Keratinocyte (primary cell): ENCODE data around the gene DCP2. TPM values are rescaled to one million over a fixed set of nuclear protein-coding genes. Genes with fewer than 3 reads are reported as not detected.

Source experiments
- DNase-seq: peaks from one replicate; pipeline ENCODE4 v3.0.0-alpha.2; 2011; ENCODE audit warnings: low read depth, missing footprints, low spot score
- FAIRE-seq: peaks from 2 replicates; lab custom pipeline; 2011; peaks lifted over from hg19 to GRCh38; lab: Jason Lieb, UNC
- H2AFZ ChIP-seq: 2 replicates; pipeline ENCODE4 v1.6.0; 2012; ENCODE audit warnings: low read length, control low read depth, inconsistent platforms; ENCODE audit not compliant: control insufficient read depth
- H3K27ac ChIP-seq: 2 replicates; pipeline ENCODE4 v1.5.1; 2011; ENCODE audit warnings: low read length; ENCODE audit not compliant: control insufficient read depth, insufficient read depth
- H3K27me3 ChIP-seq: 3 replicates; pipeline ENCODE4 v1.6.0; 2011; ENCODE audit warnings: low read length; ENCODE audit not compliant: control insufficient read depth, insufficient read depth; ENCODE audit errors: extremely low read depth
- H3K36me3 ChIP-seq, 2 experiments: 2 replicates in 1 of 2; 3 replicates in 1 of 2; pipeline ENCODE4 v1.5.1; 2011; ENCODE audit warnings: low read length in 2 of 2, mild to moderate bottlenecking in 1 of 2; ENCODE audit not compliant: control insufficient read depth in 2 of 2, insufficient read depth in 2 of 2; ENCODE audit errors: extremely low read depth in 1 of 2
- H3K4me1 ChIP-seq: 3 replicates; pipeline ENCODE4 v1.5.1; 2011; ENCODE audit warnings: low read length; ENCODE audit not compliant: control insufficient read depth, insufficient read depth; ENCODE audit errors: extremely low read depth
- H3K4me2 ChIP-seq: 3 replicates; pipeline ENCODE4 v1.6.0; 2011; ENCODE audit warnings: low read depth, low read length; ENCODE audit not compliant: control insufficient read depth, insufficient read depth; ENCODE audit errors: extremely low read depth
- H3K4me3 ChIP-seq, 3 experiments: fragments of 200-600 bp in 1 of 3; sonication (generic) in 1 of 3; 2 replicates in 2 of 3; 3 replicates in 1 of 3; pipeline ENCODE4 v1.5.1; 2011 to 2016; ENCODE audit warnings: low read length in 3 of 3, mild to moderate bottlenecking in 3 of 3, control low read depth in 2 of 3, inconsistent platforms in 1 of 3, low read depth in 1 of 3, mixed read lengths in 1 of 3, mixed run types in 1 of 3, moderate library complexity in 1 of 3; ENCODE audit not compliant: control insufficient read depth in 2 of 3, insufficient read depth in 2 of 3; ENCODE audit errors: extremely low read depth in 1 of 3
- H3K79me2 ChIP-seq: 2 replicates; pipeline ENCODE4 v1.6.0; 2012; ENCODE audit warnings: low read length; ENCODE audit not compliant: control insufficient read depth, insufficient read depth
- H3K9ac ChIP-seq: 3 replicates; pipeline ENCODE4 v1.6.0; 2011; ENCODE audit warnings: low read length; ENCODE audit not compliant: control insufficient read depth, insufficient read depth; ENCODE audit errors: extremely low read depth
- H3K9me1 ChIP-seq: 3 replicates; pipeline ENCODE4 v1.6.0; 2011; ENCODE audit warnings: low read length; ENCODE audit not compliant: control insufficient read depth, insufficient read depth; ENCODE audit errors: extremely low read depth
- H3K9me3 ChIP-seq: 2 replicates; pipeline ENCODE4 v1.5.1; 2012; ENCODE audit warnings: low read depth, low read length; ENCODE audit not compliant: control insufficient read depth
- H4K20me1 ChIP-seq: 3 replicates; pipeline ENCODE4 v1.6.0; 2011; ENCODE audit warnings: low read length; ENCODE audit not compliant: control insufficient read depth, insufficient read depth; ENCODE audit errors: extremely low read depth
- CTCF ChIP-seq, 3 experiments: IDR thresholded peaks in 1 of 3; conservative IDR thresholded peaks in 1 of 3; optimal IDR thresholded peaks in 1 of 3; 2 replicates in 2 of 3; 3 replicates in 1 of 3; pipeline versions ENCODE3 to v1.5.1; 2011; ENCODE audit warnings: low read length in 3 of 3, mild to moderate bottlenecking in 3 of 3, moderate library complexity in 2 of 3, control low read depth in 1 of 3, inconsistent platforms in 1 of 3; ENCODE audit not compliant: insufficient read depth in 2 of 3; ENCODE audit errors: extremely low read depth in 1 of 3
- EZH2 ChIP-seq: IDR thresholded peaks from one replicate; pipeline ENCODE4 v1.6.1; 2012; ENCODE audit warnings: inconsistent platforms, mild to moderate bottlenecking, low read length, moderate library complexity
- dilution Hi-C: fragments of 300-500 bp; cut with MboI; formaldehyde crosslinking; loops from one replicate; pipeline ENCODE4 v1.7.0; 2020; ENCODE audit warnings: low sequenced_read_pairs; ENCODE audit not compliant: extremely low pct_ligation_motif_present
- polyA plus RNA-seq, 5 experiments: library from polyadenylated mRNA; depleted of rRNA in 3 of 5; stranded (reverse) in 3 of 5; stranded (forward) in 1 of 5; unstranded in 1 of 5; fragments of >200 nt; gene quantifications; 1 replicate in 1 of 5; 2 replicates in 3 of 5; 3 replicates in 1 of 5; pipeline versions ENCODE4 v1.2.1 to v1.2.3, GENCODE V29; 2011 to 2012; ENCODE audit warnings: missing spikeins in 2 of 5, low read depth in 1 of 5, low replicate concordance in 1 of 5

DCP2 gene
- polyA plus RNA-seq, 1 donor (not counting 4 experiments of a cell fraction or from before 2014, with no cell fraction given): 11.8 TPM

GRCh38 chr5:112996830-112997374 is 20.3 kb downstream of the DCP2 start:
- H3K9me1 ChIP-seq: no peaks in the 10 kb centered on the region
- TF ChIP-seq CTCF (optimal IDR thresholded peaks at IDR 0.05 in 1 of 3, IDR thresholded peaks at IDR 0.05 in 1 of 3, conservative IDR thresholded peaks at IDR 0.05 in 1 of 3; ENCODE audit: extremely low read depth in 1 of 3, insufficient read depth in 2 of 3, low read length in 3 of 3) (no peak), EZH2 (no peak)
- H3K36me3 ChIP-seq: peaks cover under 1 to 11% of the 10 kb centered on the region in 2 experiments
- H3K9ac ChIP-seq: no peak overlapping the region
- FAIRE-seq: no peak
- no peaks in the 10 kb centered on the region for H3K27me3 ChIP-seq
- H3K9me3 ChIP-seq: no peaks in the 10 kb centered on the region
- H3K27ac ChIP-seq: no peak overlapping the region
- no peak overlapping the region for H3K4me3 ChIP-seq
- H4K20me1 ChIP-seq: no peaks in the 10 kb centered on the region
- dilution Hi-C loops: no loop called here
- H3K4me2 ChIP-seq: no peak overlapping the region
- H2AFZ ChIP-seq: no peak overlapping the region
- H3K4me1 ChIP-seq: peaks cover 10% of the 10 kb centered on the region
- DNase-seq: no peak
- H3K79me2 ChIP-seq: peaks cover 37% of the 10 kb centered on the region

GRCh38 chr5:112998296-112998695 is 21.7 kb downstream of the DCP2 start:
- TF ChIP-seq EZH2 (no peak), CTCF (optimal IDR thresholded peaks at IDR 0.05 in 1 of 3, IDR thresholded peaks at IDR 0.05 in 1 of 3, conservative IDR thresholded peaks at IDR 0.05 in 1 of 3; ENCODE audit: extremely low read depth in 1 of 3, insufficient read depth in 2 of 3, low read length in 3 of 3) (no peak)
- peaks cover 7 to 19% of the 10 kb centered on the region in 2 experiments for H3K36me3 ChIP-seq
- H3K27ac ChIP-seq: no peak overlapping the region
- no peak overlapping the region for H3K9ac ChIP-seq
- dilution Hi-C loops: no loop called here
- H3K79me2 ChIP-seq: peaks cover 35% of the 10 kb centered on the region
- no peaks in the 10 kb centered on the region for H3K27me3 ChIP-seq
- H2AFZ ChIP-seq: no peak overlapping the region
- DNase-seq (no peak), FAIRE-seq (no peak)
- H3K9me3 ChIP-seq: no peaks in the 10 kb centered on the region
- H3K4me1 ChIP-seq: peaks cover 10% of the 10 kb centered on the region
- H4K20me1 ChIP-seq: no peaks in the 10 kb centered on the region
- H3K4me2 ChIP-seq: no peak overlapping the region
- H3K4me3 ChIP-seq: no peak overlapping the region
- no peaks in the 10 kb centered on the region for H3K9me1 ChIP-seq
